GM23338 (cell line): Measurements from ENCODE around the gene ZDHHC9.

Source experiments
- CREB1 ChIP-seq: fragments of 250-450 bp; sonication (Bioruptor Pico); IDR thresholded peaks from 2 replicates; pipeline ENCODE4 v1.5.0; 2020; ENCODE audit warnings: low read depth, mild to moderate bottlenecking, moderate library complexity
- EZH2 ChIP-seq: fragments of 200-600 bp; sonication (generic); IDR thresholded peaks from one replicate; pipeline ENCODE4 v1.8.0; 2017; ENCODE audit warnings: antibody characterized with exemption, mild to moderate bottlenecking, low read depth; ENCODE audit not compliant: unreplicated experiment
- EZH2phosphoT487 ChIP-seq: fragments of 200-600 bp; sonication (generic); IDR thresholded peaks from one replicate; pipeline ENCODE4 v1.8.1; 2018; ENCODE audit warnings: antibody characterized with exemption; ENCODE audit not compliant: unreplicated experiment
- JUNB ChIP-seq: IDR thresholded peaks from one replicate; pipeline ENCODE4 v1.6.1; 2016; ENCODE audit warnings: antibody characterized with exemption; ENCODE audit not compliant: unreplicated experiment
- NANOG ChIP-seq: IDR thresholded peaks from 2 replicates; pipeline ENCODE4 v1.6.1; 2016; ENCODE audit warnings: antibody characterized with exemption, borderline replicate concordance
- POLR2AphosphoS5 ChIP-seq: IDR thresholded peaks from 2 replicates; pipeline ENCODE4 v1.6.1; 2016; ENCODE audit warnings: antibody characterized with exemption, low read depth
- TF ChIP-seq, protein P1 (sequence below): IDR thresholded peaks from 2 replicates; pipeline ENCODE4 v1.6.1; 2016; ENCODE audit warnings: antibody characterized with exemption
- TF ChIP-seq, protein P2 (sequence below), 2 experiments: fragments of 200-600 bp in 1 of 2; sonication (generic) in 1 of 2; conservative IDR thresholded peaks; 2 replicates each; pipeline versions ENCODE4 v1.5.1 to v1.6.1; 2016 to 2017; ENCODE audit warnings: antibody characterized with exemption in 2 of 2, low read depth in 2 of 2, mild to moderate bottlenecking in 2 of 2, moderate library complexity in 1 of 2
- TF ChIP-seq, protein P3 (sequence below): IDR thresholded peaks from one replicate; pipeline ENCODE4 v1.6.1; 2018; ENCODE audit warnings: antibody characterized with exemption; ENCODE audit not compliant: unreplicated experiment

DNA sequence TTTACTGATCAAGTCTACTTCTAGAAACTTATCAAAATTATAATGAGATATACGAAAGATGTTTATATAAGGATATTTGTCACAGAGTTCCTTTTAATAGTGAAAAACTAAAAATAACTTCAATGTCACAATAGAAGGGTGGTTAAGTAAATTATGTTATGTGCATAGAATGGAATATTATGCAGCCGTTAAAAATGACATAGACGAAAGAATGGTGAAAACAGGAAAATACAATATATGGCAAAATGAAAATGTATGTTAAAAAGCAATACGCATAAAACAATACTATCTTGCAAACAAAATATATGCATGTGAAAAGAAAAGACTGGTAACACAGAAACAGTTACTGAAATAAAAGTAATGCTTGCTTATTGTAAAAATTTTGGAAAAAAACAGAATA lies 19.1 kb downstream of the ZDHHC9 start:
- TF ChIP-seq, protein P1, sequence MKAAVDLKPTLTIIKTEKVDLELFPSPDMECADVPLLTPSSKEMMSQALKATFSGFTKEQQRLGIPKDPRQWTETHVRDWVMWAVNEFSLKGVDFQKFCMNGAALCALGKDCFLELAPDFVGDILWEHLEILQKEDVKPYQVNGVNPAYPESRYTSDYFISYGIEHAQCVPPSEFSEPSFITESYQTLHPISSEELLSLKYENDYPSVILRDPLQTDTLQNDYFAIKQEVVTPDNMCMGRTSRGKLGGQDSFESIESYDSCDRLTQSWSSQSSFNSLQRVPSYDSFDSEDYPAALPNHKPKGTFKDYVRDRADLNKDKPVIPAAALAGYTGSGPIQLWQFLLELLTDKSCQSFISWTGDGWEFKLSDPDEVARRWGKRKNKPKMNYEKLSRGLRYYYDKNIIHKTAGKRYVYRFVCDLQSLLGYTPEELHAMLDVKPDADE, result no peak
- TF ChIP-seq, protein P2, sequence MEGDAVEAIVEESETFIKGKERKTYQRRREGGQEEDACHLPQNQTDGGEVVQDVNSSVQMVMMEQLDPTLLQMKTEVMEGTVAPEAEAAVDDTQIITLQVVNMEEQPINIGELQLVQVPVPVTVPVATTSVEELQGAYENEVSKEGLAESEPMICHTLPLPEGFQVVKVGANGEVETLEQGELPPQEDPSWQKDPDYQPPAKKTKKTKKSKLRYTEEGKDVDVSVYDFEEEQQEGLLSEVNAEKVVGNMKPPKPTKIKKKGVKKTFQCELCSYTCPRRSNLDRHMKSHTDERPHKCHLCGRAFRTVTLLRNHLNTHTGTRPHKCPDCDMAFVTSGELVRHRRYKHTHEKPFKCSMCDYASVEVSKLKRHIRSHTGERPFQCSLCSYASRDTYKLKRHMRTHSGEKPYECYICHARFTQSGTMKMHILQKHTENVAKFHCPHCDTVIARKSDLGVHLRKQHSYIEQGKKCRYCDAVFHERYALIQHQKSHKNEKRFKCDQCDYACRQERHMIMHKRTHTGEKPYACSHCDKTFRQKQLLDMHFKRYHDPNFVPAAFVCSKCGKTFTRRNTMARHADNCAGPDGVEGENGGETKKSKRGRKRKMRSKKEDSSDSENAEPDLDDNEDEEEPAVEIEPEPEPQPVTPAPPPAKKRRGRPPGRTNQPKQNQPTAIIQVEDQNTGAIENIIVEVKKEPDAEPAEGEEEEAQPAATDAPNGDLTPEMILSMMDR (conservative IDR thresholded peaks at IDR 0.05; ENCODE audit: low read depth in 2 of 2), result no peak
- TF ChIP-seq, protein P3, sequence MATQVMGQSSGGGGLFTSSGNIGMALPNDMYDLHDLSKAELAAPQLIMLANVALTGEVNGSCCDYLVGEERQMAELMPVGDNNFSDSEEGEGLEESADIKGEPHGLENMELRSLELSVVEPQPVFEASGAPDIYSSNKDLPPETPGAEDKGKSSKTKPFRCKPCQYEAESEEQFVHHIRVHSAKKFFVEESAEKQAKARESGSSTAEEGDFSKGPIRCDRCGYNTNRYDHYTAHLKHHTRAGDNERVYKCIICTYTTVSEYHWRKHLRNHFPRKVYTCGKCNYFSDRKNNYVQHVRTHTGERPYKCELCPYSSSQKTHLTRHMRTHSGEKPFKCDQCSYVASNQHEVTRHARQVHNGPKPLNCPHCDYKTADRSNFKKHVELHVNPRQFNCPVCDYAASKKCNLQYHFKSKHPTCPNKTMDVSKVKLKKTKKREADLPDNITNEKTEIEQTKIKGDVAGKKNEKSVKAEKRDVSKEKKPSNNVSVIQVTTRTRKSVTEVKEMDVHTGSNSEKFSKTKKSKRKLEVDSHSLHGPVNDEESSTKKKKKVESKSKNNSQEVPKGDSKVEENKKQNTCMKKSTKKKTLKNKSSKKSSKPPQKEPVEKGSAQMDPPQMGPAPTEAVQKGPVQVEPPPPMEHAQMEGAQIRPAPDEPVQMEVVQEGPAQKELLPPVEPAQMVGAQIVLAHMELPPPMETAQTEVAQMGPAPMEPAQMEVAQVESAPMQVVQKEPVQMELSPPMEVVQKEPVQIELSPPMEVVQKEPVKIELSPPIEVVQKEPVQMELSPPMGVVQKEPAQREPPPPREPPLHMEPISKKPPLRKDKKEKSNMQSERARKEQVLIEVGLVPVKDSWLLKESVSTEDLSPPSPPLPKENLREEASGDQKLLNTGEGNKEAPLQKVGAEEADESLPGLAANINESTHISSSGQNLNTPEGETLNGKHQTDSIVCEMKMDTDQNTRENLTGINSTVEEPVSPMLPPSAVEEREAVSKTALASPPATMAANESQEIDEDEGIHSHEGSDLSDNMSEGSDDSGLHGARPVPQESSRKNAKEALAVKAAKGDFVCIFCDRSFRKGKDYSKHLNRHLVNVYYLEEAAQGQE, result no peak
- TF ChIP-seq CREB1 (CRISPR knock-in tag) (no peak), EZH2 (no peak), POLR2AphosphoS5 (no peak), JUNB (no peak), EZH2phosphoT487 (no peak), NANOG (no peak)
